ENCODE data around the gene ADGRG6.
"Not testable (repeated sequence)": the region's sequence is repeated elsewhere in the genome, so short reads cannot be mapped to it uniquely, and the experiment has no call there.

ADGRG6 gene

GRCh38 chr6:142446576-142446975 is 144.8 kb downstream of the ADGRG6 start:
- DNase-seq (ENCODE audit: low spot score) = no peak

GRCh38 chr6:142448091-142448729 is 146.4 kb downstream of the ADGRG6 start:
- no peak for DNase-seq (ENCODE audit: low spot score)

GRCh38 chr6:142450856-142451255 is 149.0 kb downstream of the ADGRG6 start:
- DNase-seq (ENCODE audit: low spot score) = not testable (repeated sequence)

- no peak for DNase-seq (ENCODE audit: low spot score)
These were observed 151.2 kb downstream of the ADGRG6 start for GRCh38 chr6:142452993-142453392.

GRCh38 chr6:142454196-142454595 is 152.4 kb downstream of the ADGRG6 start:
- not testable (repeated sequence) for DNase-seq (ENCODE audit: low spot score)

DNA sequence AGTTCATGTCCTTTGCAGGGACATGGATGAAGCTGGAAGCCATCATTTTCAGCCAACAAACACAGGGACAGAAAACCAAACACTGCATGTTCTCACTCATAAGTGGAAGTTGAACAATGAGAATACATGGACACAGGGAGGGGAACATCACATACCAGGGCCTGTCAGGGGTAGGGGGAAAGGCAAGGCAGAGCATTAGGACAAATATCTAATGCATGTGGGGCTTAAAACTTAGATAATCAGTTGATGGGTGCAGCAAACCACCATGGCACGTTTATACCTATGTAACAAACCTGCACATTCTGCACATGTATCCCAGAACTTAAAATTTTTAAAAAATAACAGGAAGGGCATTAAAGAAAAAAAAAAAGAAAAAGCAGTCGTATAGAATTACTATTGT is 153.0 kb downstream of the ADGRG6 start:
- DNase-seq (ENCODE audit: low spot score) = not testable (repeated sequence)

- no peak for DNase-seq (ENCODE audit: low spot score)
These were observed 154.3 kb downstream of the ADGRG6 start for GRCh38 chr6:142455957-142456589.

DNA sequence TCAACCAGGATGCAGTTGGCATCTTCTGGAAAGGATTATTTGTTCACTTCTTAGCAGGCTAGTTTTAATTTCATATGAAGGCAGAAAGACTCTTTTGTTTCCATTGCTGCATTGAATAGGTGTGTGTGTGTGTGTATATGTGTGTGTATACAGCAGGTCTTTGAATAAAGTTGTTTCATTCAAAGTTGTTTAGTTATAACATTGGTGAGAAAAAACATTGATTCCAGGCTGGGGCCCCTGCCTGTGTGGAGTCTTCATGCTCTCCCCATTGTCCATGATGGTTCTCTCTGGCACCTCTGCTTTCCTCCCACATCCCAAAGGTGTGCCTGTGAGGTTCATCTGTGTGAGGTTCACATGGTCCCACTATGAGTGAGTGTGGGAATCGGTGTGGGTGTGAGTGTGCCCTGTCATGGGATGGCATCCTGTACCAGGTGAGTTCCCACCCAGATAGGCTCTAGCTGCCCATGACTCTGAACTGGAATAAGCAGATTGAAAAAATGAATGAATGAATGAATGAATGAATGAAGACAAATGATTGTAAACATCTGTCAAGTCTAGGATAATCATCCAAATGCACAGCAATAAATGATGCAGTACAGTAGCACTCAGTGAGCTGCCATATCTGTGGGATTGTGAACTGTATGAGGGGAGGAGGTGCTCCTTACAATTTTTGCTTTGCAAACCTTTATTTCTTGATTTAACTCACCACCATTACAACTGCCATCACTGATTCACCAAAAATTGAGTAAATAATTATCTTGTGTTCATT is 156.0 kb downstream of the ADGRG6 start:
- no peak for DNase-seq (ENCODE audit: low spot score)

DNA sequence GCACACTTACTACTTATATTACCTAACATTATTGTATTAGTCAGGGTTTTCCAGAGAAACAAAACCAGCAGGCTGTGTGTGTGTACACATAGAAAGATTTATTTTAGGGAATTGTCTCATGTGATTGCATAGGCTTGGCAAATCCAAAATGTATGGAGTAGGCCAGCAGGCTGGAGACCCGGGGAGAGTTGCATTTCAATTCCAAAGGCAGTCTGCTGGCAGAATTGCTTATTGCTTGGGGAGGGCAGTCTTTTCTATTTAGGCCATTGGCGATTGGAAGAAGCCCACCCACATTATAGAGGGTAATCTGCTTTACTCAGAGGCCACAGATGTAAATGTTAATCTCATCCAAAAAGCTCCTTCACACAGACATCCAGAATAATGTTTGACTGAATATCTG is 157.0 kb downstream of the ADGRG6 start:
- DNase-seq (ENCODE audit: low spot score) = no peak

DNA sequence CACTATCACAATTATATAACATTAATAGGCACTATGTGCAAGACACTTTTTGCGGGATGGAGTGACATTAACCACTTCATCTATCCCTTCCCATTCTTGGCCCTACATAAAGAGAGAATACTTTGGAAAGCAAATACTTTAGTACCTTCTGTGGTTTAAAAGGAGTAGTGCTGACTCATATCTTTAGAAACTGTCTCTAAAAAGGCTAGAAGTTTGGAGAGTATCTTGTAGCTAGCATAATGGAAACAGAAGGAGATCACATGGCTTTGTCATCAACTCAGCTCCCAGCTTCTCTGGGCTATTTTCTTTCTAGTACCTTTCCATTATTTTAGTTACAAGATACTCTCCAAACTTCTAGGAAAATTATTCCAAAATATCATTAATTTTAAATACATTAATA is 157.5 kb downstream of the ADGRG6 start:
- no peak for DNase-seq (ENCODE audit: low spot score)

- no peak for DNase-seq (ENCODE audit: low spot score)
These were observed 160.5 kb downstream of the ADGRG6 start for GRCh38 chr6:142462260-142462659.

GRCh38 chr6:142463988-142464387 is 162.2 kb downstream of the ADGRG6 start:
- DNase-seq (ENCODE audit: low spot score) = no peak

- DNase-seq (ENCODE audit: low spot score) = no peak
These were observed 167.4 kb downstream of the ADGRG6 start for GRCh38 chr6:142469220-142469619.

DNA sequence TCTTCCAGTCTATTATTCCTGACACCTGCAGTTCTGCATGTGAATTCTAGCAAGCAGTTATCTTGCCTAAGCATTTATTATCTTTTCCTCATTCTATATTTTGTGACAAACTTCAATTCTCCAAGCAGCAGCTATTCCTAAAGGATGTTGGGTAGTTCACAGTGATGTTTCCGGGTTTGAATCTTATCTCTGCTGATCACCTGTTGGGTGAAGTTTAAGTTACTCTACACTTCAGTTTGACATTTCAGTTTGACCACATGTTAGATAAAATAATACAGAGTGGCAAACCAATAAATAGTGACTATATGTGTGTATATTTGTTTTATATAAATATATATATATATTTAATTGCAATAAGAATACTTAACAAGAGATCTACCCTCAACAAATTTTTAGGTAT is 168.6 kb downstream of the ADGRG6 start:
- no peak for DNase-seq (ENCODE audit: low spot score)

DNA sequence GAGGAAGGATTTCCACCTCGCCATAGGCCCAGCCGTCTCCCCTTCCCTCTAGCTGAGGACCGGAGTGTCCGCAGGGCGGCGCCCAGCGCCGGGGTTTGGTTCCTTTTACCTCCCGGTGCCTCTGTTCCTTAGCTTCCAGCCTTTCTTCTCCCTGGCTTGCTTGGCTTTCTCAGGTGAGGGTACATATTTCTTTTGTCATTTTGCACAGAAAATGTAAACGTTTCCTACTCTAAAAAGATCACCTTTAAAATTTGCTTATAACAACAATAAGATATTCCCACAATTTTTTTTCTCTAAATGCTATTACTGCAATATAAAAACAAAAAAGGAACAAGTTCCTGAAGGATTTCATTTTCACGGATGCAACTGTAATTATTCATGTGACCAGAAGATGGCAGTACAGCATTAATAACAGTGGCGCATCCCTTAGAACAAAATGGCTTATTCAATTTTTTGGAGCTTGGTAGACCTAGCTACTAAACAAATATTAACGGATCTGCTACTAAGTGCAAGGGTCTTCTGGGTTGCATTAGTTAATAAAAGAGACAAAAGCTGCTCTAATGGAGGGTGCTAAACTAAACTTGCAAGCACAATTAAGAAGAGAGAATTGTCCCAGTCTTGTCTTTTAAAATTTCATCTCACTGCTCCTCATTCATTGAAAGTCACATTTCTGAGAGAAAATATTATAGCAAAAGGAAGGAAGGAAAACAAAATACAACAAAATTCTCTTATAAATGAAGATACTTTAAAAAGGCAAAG is 172.9 kb downstream of the ADGRG6 start:
- DNase-seq (ENCODE audit: low spot score) = peak; percentile 52

- no peak for DNase-seq (ENCODE audit: low spot score)
These were observed 174.6 kb downstream of the ADGRG6 start for GRCh38 chr6:142476452-142476851.

- DNase-seq (ENCODE audit: low spot score) = no peak
These were observed 176.3 kb downstream of the ADGRG6 start for GRCh38 chr6:142478117-142478516.

DNA sequence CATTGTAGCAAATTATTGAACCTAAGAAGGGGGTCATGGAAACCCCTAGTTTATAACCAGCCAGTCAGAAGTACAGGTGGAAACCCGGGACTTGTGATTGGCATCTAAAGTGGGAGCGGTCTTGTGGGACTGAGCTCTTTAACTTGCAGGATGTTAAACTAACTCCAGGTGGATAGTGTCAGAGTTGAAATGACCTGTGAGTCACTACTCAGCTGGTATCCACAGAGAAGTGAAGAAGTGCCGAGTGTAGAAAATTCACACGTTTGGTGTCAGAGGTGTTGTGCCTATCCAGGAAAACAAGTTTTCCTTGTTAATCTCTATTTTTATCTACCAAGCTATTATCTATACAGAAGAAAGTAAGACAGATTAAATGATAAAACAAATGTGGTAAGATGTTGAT is 179.7 kb downstream of the ADGRG6 start:
- no peak for DNase-seq (ENCODE audit: low spot score)

- DNase-seq (ENCODE audit: low spot score) = no peak
These were observed 180.4 kb downstream of the ADGRG6 start for GRCh38 chr6:142482249-142482648.

DNA sequence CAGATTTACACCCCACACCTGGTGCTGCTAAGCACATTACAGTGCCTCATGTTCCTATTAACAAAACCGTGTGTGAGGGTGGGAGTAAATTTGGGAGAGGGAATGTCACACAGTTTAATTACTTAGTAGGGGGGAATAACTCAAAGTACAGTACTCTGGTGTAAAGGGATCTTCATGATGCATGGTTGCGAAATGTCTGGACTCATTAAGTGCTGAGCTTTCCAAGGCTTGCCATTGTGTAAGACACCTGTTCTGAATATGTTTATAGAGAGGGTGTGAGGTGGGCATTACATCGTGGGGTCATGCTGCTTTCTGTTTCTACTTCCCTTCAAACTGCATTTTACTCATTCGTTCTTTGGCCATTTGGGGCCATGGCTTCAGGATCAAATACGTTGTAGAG is 181.2 kb downstream of the ADGRG6 start:
- no peak for DNase-seq (ENCODE audit: low spot score)

GRCh38 chr6:142485256-142485655 is 183.4 kb downstream of the ADGRG6 start:
- DNase-seq (ENCODE audit: low spot score) = no peak
